Spleen (tissue), 7 donors: ENCODE results near the gene SLC35F1.

Experiments
- CTCF ChIP-seq, 11 experiments: fragments of 200-600 bp in 7 of 11; fragments of 450-650 bp in 4 of 11; sonication (generic) in 4 of 11; IDR thresholded peaks in 8 of 11; conservative IDR thresholded peaks in 3 of 11; 1 replicate in 7 of 11; 2 replicates in 4 of 11; pipeline versions ENCODE4 v1.4.0 to v1.8.0; 2016 to 2021; ENCODE audit warnings: antibody characterized with exemption in 11 of 11, inconsistent platforms in 4 of 11, mild to moderate bottlenecking in 1 of 11
- POLR2A ChIP-seq, 3 donors: fragments of 450-650 bp; IDR thresholded peaks; one replicate each; pipeline ENCODE4 v1.5.1; 2017; ENCODE audit warnings: antibody characterized with exemption in 3 of 3, mild to moderate bottlenecking in 1 of 3
- POLR2AphosphoS5 ChIP-seq, 3 donors: sonication (generic); formaldehyde crosslinking; IDR thresholded peaks; one replicate each; pipeline ENCODE4 v1.5.1; 2017; ENCODE audit warnings: antibody characterized with exemption in 3 of 3
- donor health status: DM: no; HTN: no; CAD: no; lungs with moderate emphysema.
- donor health status: DM: no; HTN: no; CAD: no.
- donor health status: DM: no; HTN: no; CAD: no.

GRCh38 chr6:118284736-118285360 is 377.8 kb downstream of the SLC35F1 start:
- TF ChIP-seq POLR2A (IDR thresholded peaks at IDR 0.05) (no peak), CTCF (IDR thresholded peaks at IDR 0.05 in 8 of 11, conservative IDR thresholded peaks at IDR 0.05 in 3 of 11) (no peak), POLR2AphosphoS5 (IDR thresholded peaks at IDR 0.05) (no peak)
